Astrocyte of the cerebellum (primary cell): ENCODE results near the gene ARFIP2.
A peak's percentile ranks its signal among the peaks of the same experiment; 100 is the strongest.

Experiments used
- DNase-seq: peaks from one replicate; pipeline ENCODE4 v3.0.0-alpha.2; 2011; ENCODE audit warnings: low read depth
- H3K4me3 ChIP-seq: 2 replicates; pipeline ENCODE4 v1.5.1; 2011; ENCODE audit warnings: mild to moderate bottlenecking, low read depth, low read length, moderate library complexity
- in situ Hi-C: cut with HindIII; loops from 2 replicates; pipeline ENCODE4 v1.10.0; 2017; ENCODE audit warnings: low sequenced_read_pairs
- TF ChIP-seq, protein P1 (sequence below): IDR thresholded peaks from 2 replicates; pipeline ENCODE4 v1.5.1; 2012; ENCODE audit warnings: low read length, low read depth, moderate library complexity, mild to moderate bottlenecking; ENCODE audit errors: missing control alignments

The ARFIP2 gene

DNA sequence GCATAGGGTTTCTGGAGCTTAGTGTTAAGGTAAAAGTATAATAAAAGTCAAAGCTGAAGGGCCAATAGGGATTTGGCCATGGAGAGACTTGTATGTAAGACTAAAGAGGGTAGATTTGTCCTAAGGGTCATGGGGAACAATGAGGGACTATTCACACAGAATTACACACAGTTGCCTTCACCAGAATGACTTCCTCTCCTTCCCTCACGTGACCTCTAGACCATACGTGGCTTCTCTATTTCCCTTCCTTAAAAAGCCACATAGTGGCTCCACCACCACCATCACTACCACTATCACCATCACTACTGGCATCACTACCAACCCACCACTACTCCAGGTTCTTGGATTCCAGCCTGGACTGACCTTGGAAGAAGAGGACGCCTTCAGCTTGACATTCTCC lies 43.1 kb downstream of the ARFIP2 start:
- H3K4me3 ChIP-seq: no peak overlapping the region
- TF ChIP-seq, protein P1, sequence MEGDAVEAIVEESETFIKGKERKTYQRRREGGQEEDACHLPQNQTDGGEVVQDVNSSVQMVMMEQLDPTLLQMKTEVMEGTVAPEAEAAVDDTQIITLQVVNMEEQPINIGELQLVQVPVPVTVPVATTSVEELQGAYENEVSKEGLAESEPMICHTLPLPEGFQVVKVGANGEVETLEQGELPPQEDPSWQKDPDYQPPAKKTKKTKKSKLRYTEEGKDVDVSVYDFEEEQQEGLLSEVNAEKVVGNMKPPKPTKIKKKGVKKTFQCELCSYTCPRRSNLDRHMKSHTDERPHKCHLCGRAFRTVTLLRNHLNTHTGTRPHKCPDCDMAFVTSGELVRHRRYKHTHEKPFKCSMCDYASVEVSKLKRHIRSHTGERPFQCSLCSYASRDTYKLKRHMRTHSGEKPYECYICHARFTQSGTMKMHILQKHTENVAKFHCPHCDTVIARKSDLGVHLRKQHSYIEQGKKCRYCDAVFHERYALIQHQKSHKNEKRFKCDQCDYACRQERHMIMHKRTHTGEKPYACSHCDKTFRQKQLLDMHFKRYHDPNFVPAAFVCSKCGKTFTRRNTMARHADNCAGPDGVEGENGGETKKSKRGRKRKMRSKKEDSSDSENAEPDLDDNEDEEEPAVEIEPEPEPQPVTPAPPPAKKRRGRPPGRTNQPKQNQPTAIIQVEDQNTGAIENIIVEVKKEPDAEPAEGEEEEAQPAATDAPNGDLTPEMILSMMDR: no peak
- no peak for DNase-seq
- in situ Hi-C loops: no loop called here

DNA sequence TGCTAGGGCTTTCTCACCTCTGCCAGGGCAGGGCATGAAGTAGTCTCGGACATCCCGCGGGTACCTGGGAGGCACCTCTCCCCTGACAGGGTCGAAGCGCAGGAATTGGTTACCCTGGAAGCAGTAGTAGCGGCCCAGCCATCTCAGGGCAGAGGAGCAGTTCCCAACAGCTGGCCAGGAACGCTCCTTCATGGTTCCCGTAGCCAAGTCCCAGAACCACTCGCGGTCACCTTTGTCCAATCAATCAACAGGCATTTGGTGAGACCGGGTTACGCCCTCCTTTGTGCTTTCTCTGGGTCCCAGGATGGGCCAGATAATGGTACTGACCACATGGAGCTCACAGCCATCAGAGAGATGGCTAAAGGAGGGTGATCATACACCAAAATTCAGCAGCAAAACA lies 43.7 kb downstream of the ARFIP2 start:
- in situ Hi-C loops: no loop called here
- TF ChIP-seq, protein P1: no peak
- no peak overlapping the region for H3K4me3 ChIP-seq
- no peak for DNase-seq

DNA sequence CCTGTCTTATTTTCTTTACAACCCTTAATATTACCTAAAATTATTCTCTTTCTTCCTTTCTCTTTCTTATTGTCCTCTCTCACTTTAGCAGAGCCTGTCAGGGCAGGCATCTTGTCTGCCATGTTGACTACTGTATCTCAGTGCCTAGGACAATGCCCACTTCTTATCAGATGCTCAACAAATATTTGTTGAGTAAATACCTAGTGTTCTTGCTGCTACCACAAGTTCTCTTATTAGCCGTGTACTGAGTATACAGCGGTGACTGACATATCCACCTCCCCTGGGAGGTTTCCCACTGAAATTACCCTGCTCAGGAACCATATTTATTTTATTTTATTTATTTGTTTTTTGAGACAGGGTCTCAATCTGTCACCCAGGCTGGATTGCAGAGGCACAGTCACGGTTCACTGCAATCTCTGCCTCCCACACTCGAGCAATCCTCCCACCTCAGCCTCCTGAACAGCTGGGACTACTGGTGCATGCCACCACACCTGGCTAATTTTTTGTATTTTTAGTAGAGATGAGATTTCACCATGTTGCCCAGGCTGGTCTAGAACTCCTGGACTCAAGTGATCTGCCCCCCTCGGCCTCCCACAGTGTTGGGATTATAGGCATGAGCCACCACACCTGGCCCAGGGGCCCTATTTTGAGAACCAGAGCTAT lies 47.0 kb downstream of the ARFIP2 start:
- TF ChIP-seq, protein P1: no peak
- no peak for DNase-seq
- H3K4me3 ChIP-seq: no peak overlapping the region
- in situ Hi-C loops: no loop called here

DNA sequence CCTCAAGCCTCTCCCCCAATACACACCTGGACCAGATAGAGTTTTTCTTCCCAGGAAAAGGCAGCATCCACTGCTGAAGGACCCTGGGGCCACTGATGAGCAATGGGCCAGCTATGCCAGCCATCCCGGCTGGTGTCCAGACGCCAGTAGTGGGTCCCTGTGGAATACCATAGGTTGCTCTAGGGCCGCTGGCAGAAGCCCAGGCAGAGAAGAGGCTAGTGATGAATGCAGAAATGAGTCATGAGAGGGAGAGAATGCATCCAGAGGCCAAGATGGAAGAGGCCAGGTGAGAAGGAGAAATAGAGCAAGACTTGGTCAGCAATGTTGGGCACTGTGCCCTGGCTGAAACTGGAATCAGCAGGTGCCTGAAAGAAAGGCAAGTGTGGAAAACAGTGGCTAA lies 49.3 kb downstream of the ARFIP2 start:
- TF ChIP-seq, protein P1: no peak
- in situ Hi-C loops: no loop called here
- peak; percentile 24 for DNase-seq
- no peak overlapping the region for H3K4me3 ChIP-seq

DNA sequence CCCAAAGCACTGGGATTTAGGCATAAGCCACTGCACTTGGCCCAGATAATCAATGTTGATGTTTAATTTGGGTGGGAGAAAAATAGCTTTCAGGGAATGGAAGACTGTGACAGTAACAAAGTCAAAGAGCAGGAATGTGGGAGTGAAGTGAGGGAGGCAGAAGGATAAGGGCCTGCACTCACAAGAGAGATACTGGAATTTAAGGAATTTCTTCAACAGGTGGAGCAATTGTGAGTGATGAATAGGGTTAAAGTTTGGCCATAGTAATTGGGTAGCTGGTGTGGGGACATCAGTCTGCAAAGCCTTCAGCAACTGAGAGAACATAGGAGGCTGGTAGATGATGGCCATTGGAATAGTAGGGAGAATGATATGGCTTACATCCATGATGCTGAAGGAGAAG lies 53.6 kb downstream of the ARFIP2 start:
- in situ Hi-C loops: no loop called here
- H3K4me3 ChIP-seq: no peak overlapping the region
- TF ChIP-seq, protein P1: no peak
- DNase-seq: no peak
